ENCODE measurements around the gene SH2D6. TPM values are rescaled to one million over a fixed set of nuclear protein-coding genes. Genes with fewer than 3 reads are reported as not detected.

The SH2D6 gene
- polyA plus RNA-seq, 3 donors, result not detected

DNA sequence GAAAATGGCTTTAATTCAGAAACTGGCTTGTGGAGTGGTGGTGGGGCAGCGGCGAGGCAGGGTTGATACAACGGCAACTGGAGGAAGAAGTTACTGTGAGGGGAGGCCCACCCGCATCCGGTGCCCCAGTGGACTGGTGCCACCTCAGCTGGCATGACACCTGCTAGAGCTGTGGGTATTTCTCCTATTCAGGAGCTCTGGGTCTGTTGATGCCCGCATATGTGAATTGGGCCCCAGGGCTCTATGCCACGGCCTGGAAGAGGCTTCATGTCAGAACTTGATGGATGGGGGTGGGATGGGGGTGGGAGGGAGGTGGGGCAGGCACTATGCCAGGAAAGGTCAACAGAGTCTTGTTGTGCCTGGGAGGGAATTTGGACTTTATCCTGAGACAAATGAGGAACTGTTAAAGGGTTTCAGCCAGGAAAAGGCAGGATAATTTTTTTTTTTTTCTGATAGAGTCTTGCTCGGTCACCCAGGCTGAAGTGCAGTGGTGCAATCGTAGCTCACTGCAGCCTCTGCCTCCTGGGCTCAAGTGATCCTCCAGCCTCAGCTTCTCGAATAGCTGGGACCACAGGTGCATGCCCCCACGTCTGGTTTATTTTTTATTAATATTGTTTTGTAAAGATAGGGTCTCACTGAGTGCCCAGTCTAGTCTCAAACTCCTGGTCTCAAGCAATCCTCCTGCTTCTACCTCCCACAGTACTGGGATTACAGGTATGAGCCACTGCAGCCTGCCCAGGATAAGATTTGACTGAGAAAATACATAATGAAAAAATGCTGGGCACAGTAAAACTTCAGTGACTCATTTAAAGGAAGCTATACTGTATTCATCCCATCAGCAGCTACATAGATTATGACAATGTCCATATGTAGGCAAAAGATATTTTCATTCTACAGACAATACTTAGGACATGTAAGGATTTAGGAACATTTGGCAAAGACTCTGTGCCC is 52.6 kb downstream of the SH2D6 start:
- H3K27ac Mint-ChIP-seq, result no peak overlapping the region
- Histone ChIP-seq H3K9ac (ENCODE audit: insufficient read depth, low read length, poor library complexity, severe bottlenecking) (no peak overlapping the region), H3K4me3 (replicated peaks in 1 of 3; ENCODE audit: low read depth in 2 of 3, low read length in 3 of 3) (no peak overlapping the region), H3K79me2 (ENCODE audit: insufficient read depth, low read length) (no peaks in the 10 kb centered on the region), H3K4me1 (ENCODE audit: control insufficient read depth in 1 of 2, insufficient read depth in 2 of 2, low read length in 2 of 2) (peaks cover 3 to 9% of the 10 kb centered on the region in 2 donors), H2AFZ (ENCODE audit: insufficient read depth, low read depth, low read length, poor library complexity, severe bottlenecking) (peak overlapping the region; percentile 29), H3K4me2 (replicated peaks; ENCODE audit: extremely low read depth, low read length, poor library complexity, severe bottlenecking) (no peak overlapping the region), H3K27me3 (ENCODE audit: control insufficient read depth in 2 of 2, insufficient read depth in 2 of 2, low read length in 2 of 2) (no peaks in the 10 kb centered on the region), H3K27ac (ENCODE audit: low read depth in 1 of 2, low read length in 2 of 2) (no peak overlapping the region), H3K36me3 (replicated peaks in 1 of 2; ENCODE audit: control insufficient read depth in 1 of 2, insufficient read depth in 2 of 2, low read length in 2 of 2) (no peaks in the 10 kb centered on the region), H4K20me1 (ENCODE audit: insufficient read depth, low read length) (no peaks in the 10 kb centered on the region), H3K9me3 (replicated peaks in 1 of 2; ENCODE audit: control insufficient read depth in 1 of 2, insufficient read depth in 1 of 2, low read length in 2 of 2) (no peaks in the 10 kb centered on the region)
- no peaks in the 10 kb centered on the region for H3K36me3 Mint-ChIP-seq
- peaks cover 13% of the 10 kb centered on the region for H3K4me1 Mint-ChIP-seq
- TF ChIP-seq, protein P1, sequence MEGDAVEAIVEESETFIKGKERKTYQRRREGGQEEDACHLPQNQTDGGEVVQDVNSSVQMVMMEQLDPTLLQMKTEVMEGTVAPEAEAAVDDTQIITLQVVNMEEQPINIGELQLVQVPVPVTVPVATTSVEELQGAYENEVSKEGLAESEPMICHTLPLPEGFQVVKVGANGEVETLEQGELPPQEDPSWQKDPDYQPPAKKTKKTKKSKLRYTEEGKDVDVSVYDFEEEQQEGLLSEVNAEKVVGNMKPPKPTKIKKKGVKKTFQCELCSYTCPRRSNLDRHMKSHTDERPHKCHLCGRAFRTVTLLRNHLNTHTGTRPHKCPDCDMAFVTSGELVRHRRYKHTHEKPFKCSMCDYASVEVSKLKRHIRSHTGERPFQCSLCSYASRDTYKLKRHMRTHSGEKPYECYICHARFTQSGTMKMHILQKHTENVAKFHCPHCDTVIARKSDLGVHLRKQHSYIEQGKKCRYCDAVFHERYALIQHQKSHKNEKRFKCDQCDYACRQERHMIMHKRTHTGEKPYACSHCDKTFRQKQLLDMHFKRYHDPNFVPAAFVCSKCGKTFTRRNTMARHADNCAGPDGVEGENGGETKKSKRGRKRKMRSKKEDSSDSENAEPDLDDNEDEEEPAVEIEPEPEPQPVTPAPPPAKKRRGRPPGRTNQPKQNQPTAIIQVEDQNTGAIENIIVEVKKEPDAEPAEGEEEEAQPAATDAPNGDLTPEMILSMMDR (IDR thresholded peaks at IDR 0.05), result no peak
- H3K4me3 Mint-ChIP-seq, result no peak overlapping the region
- DNase-seq, result no peak
- H3K9me3 Mint-ChIP-seq, result no peaks in the 10 kb centered on the region
- peaks cover 0 to 2% (median 2%) of the 10 kb centered on the region in 3 donors for H3K27me3 Mint-ChIP-seq (ENCODE audit: low read depth in 3 of 3)
- 0% methylated on average over 6 of the region's 11 CpGs for WGBS (ENCODE audit: insufficient coverage)
- intact Hi-C loops (cut with micrococcal nuclease), result no loop called here

DNA sequence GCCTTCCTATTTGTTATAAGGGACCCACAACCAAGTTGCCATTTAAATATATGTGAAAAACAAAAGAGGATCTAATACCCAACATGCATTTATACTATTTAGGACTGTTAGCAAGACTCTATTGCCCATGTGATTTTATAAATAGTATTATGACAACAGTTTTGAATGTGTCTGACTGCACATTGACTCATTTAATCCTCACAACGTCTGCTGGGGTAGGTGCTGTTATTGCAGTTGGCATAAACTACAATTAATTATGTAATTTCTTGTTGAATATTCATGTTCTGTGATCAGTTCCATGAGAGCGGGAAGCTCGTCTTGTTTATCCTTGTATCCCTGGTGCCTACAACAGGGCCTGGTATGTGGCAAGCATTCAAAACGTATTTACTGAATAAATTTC is 53.7 kb downstream of the SH2D6 start:
- no peaks in the 10 kb centered on the region for H3K79me2 ChIP-seq (ENCODE audit: insufficient read depth, low read length)
- H3K27ac ChIP-seq (ENCODE audit: low read depth in 1 of 2, low read length in 2 of 2), result no peak overlapping the region
- H3K9me3 ChIP-seq (replicated peaks in 1 of 2; ENCODE audit: control insufficient read depth in 1 of 2, insufficient read depth in 1 of 2, low read length in 2 of 2), result no peaks in the 10 kb centered on the region
- WGBS (ENCODE audit: insufficient coverage), result no CpG with 5 or more reads among the region's 4 CpGs
- H3K4me2 ChIP-seq (replicated peaks; ENCODE audit: extremely low read depth, low read length, poor library complexity, severe bottlenecking), result no peak overlapping the region
- H3K9ac ChIP-seq (ENCODE audit: insufficient read depth, low read length, poor library complexity, severe bottlenecking), result no peak overlapping the region
- DNase-seq, result no peak
- peaks cover 13% of the 10 kb centered on the region for H3K4me1 Mint-ChIP-seq
- H3K27me3 ChIP-seq (ENCODE audit: control insufficient read depth in 2 of 2, insufficient read depth in 2 of 2, low read length in 2 of 2), result no peaks in the 10 kb centered on the region
- no peak overlapping the region for H2AFZ ChIP-seq (ENCODE audit: insufficient read depth, low read depth, low read length, poor library complexity, severe bottlenecking)
- no peak overlapping the region for H3K4me3 ChIP-seq (replicated peaks in 1 of 3; ENCODE audit: low read depth in 2 of 3, low read length in 3 of 3)
- intact Hi-C loops (cut with micrococcal nuclease), result no loop called here
- no peaks in the 10 kb centered on the region for H4K20me1 ChIP-seq (ENCODE audit: insufficient read depth, low read length)
- peaks cover 3 to 9% of the 10 kb centered on the region in 2 donors for H3K4me1 ChIP-seq (ENCODE audit: control insufficient read depth in 1 of 2, insufficient read depth in 2 of 2, low read length in 2 of 2)
- H3K36me3 Mint-ChIP-seq, result no peaks in the 10 kb centered on the region
- H3K4me3 Mint-ChIP-seq, result no peak overlapping the region
- TF ChIP-seq, protein P1 (IDR thresholded peaks at IDR 0.05), result no peak
- H3K27me3 Mint-ChIP-seq (ENCODE audit: low read depth in 3 of 3), result peaks cover 0 to 2% (median 2%) of the 10 kb centered on the region in 3 donors
- H3K27ac Mint-ChIP-seq, result no peak overlapping the region
- H3K36me3 ChIP-seq (replicated peaks in 1 of 2; ENCODE audit: control insufficient read depth in 1 of 2, insufficient read depth in 2 of 2, low read length in 2 of 2), result no peaks in the 10 kb centered on the region
- no peaks in the 10 kb centered on the region for H3K9me3 Mint-ChIP-seq

Data from CD14-positive monocyte (primary cell).